LNCAP (cell line): ENCODE results near the gene TBC1D30.

ENCODE experiments used
- TF ChIP-seq, protein P1 (sequence below): fragments of 450-650 bp; IDR thresholded peaks from 2 replicates; pipeline ENCODE4 v1.5.1; 2017; ENCODE audit warnings: mild to moderate bottlenecking

The TBC1D30 gene

DNA sequence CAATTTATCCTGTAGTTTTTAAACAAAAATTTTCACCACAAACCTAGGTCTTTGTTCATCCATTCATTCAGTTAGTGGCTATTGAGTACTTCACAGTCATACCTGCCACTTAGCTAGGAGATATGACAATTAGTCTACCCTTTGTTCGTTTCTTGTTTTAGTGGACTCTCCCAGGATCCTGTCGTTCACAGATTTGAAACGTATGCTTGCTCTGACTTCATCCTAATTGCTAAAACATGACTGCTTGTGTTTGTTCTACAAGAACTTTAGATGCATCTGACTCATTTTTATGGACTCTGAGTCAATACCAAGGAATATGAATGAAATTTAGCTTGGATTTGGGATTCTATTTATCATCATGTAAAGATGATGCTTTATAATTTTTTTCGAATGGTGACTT, 69.5 kb downstream of the TBC1D30 start:
- TF ChIP-seq, protein P1, sequence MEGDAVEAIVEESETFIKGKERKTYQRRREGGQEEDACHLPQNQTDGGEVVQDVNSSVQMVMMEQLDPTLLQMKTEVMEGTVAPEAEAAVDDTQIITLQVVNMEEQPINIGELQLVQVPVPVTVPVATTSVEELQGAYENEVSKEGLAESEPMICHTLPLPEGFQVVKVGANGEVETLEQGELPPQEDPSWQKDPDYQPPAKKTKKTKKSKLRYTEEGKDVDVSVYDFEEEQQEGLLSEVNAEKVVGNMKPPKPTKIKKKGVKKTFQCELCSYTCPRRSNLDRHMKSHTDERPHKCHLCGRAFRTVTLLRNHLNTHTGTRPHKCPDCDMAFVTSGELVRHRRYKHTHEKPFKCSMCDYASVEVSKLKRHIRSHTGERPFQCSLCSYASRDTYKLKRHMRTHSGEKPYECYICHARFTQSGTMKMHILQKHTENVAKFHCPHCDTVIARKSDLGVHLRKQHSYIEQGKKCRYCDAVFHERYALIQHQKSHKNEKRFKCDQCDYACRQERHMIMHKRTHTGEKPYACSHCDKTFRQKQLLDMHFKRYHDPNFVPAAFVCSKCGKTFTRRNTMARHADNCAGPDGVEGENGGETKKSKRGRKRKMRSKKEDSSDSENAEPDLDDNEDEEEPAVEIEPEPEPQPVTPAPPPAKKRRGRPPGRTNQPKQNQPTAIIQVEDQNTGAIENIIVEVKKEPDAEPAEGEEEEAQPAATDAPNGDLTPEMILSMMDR: no peak

DNA sequence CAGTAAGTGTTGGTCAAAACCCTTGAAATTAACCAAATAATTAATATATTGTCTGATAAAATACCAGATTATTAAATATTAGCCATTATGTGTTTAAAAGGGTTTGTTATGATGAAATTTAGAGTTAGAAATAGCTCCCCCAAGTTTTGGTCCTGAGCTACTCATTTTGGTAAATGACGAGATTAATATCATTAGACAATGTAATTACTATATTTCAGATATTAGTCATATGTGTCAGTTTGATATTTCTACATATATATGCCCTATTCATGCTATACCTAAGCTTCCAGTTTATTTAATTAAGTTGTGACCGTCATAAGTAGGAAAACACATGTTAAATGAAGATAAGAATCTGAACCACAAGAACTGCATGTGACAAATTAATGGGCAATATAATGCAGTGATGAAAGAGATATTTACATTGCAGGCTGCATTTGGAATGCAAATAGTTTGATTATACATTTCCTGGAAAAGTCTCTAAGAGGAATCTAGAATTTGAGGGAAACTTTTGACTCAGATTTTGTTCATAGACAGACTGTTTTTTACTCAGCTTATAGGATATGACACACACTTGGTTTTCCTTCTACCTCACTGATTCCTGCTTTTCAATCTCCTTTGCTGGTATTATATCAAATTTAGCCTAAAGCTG, 70.5 kb downstream of the TBC1D30 start:
- TF ChIP-seq, protein P1: no peak

DNA sequence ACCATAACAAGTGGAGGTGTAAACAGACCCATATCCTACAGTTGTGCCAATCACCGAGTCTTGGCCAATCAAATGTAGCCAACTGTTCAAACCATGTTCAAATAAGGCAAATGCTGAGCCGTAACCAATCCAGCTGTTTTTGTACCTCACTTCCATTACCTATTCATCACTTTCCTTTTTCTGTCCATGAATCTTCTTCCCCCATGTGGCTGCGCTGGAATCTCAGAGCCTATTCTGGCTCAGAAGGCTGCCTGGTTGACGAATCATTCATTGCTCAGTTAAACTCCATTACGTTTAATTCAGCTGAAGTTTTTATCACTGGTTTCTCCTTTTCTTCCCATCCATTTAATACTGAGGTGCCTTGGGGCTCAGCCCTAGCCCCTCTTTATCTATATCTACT, 71.1 kb downstream of the TBC1D30 start:
- TF ChIP-seq, protein P1: no peak

DNA sequence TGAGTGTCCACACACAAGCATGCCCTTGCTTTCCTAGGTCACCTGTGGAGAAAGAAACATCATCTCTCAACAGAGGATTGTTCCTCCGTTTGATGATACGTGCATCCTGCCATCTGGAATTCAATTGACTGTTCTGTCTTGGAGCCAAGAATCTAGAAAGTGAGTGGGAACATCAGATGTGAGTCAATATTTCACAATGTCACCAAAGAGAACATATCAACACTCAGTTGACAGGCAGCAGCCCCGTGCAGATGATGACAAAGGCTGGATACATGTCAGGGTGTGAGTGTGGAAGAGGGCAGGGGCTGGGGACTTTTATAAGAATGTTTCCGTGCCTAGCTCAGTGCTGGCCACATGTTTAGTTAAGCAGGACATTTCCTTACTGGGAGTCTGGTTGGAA, 76.1 kb downstream of the TBC1D30 start:
- TF ChIP-seq, protein P1: no peak

DNA sequence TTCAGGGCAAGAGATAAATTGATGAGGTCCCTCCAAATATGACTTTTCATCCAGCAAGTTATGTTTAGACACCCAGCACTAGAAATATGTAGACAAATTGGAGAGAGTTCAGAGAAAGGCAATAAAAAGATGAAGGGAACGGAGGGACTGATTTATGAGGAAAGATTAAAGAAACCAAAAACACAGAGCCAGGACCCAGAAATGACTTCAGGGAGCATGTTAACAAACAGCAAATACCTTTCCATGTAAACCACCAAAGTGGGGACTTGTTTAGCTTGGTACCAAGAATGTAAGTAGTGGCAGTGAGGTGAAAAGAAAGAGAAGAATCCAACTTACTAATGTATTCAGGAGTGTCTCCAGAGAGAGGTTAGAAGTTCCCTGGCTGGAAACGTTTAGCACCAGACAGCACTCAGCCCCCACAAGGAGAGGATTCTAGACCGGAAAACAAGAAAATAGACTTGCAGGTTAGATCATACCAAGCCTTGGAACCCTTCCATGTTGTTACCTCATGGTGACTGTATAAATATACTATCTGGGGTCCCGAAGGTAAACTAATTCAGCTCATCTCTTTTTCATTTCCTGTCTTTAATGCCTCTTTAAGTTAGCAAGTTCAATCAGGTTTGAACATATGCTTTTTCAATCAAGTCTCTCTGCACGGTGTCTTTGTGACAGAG, 79.2 kb downstream of the TBC1D30 start:
- TF ChIP-seq, protein P1: no peak

DNA sequence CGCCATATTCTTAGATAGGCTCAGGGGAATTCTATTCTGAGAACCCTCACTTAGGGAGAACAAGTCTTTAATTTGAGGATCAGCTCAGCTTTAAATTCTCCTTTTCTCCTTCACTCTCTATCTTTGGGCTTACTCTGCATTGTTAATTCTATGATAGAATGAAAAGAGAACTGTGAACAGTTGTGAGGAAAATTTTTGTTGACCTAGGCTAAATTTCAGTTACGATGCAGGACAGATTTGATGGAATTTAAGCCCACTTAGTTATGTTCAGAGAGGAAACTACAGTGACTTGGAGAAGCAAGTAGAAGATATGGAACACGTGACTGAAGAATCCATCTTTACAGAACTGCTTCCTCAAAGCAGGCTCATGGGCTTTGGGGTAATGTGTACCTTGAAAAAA, 82.7 kb downstream of the TBC1D30 start:
- TF ChIP-seq, protein P1: no peak

DNA sequence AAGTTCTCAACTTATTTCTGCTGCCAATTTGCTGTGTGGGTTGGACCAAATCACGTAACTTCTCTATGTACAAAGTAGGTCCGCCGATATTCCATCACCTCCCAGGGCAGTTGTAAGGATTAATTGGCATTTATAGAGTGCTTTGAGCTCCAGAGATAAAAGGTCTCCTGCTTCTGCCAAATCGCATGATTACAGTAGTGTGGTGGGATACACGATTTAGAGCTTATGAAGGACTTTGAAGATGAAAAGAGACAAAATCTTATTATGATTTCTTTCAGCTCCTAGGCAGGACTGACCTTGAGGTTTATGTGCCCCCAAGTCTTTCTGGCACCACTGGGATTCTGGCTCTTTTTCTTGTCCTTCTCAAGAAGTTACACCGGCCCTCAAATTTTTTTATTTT, 84.7 kb downstream of the TBC1D30 start:
- TF ChIP-seq, protein P1: no peak
